Measurements from ENCODE around the gene ZC3H7B.
A peak's percentile ranks its signal among the peaks of the same experiment; 100 is the strongest.

Gene ZC3H7B

DNA sequence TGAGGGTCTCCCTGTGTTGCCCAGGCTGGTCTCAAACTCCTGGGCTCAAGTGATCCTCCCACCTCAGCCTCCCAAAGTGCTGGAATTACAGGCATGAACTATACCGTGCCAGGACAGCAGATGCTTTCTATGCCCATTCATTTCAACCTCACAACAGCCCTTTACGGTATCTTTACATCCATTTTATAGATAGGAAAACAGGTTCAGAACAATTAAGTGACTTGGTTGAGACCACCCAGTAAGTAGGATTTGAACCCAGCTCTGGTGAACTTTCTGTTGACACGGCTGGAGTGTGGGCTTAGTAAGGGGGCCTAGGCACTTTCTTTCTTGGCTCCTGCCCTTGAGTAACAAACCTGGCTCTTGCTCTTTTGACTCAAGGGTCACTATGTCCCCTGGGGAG is 106.1 kb downstream of the ZC3H7B start:
- H3K27me3 Mint-ChIP-seq: no peaks in the 10 kb centered on the region
- peak overlapping the region in 1 of 2 donors; percentile 37 for H3K4me3 Mint-ChIP-seq
- no peak for DNase-seq
- ATAC-seq (replicated peaks): no peak
- H3K36me3 Mint-ChIP-seq: no peaks in the 10 kb centered on the region
- H3K27ac Mint-ChIP-seq: peak overlapping the region; percentile 80
- no peaks in the 10 kb centered on the region for H3K9me3 Mint-ChIP-seq
- H3K4me1 Mint-ChIP-seq: peaks cover 33 to 37% of the 10 kb centered on the region in 2 donors

DNA sequence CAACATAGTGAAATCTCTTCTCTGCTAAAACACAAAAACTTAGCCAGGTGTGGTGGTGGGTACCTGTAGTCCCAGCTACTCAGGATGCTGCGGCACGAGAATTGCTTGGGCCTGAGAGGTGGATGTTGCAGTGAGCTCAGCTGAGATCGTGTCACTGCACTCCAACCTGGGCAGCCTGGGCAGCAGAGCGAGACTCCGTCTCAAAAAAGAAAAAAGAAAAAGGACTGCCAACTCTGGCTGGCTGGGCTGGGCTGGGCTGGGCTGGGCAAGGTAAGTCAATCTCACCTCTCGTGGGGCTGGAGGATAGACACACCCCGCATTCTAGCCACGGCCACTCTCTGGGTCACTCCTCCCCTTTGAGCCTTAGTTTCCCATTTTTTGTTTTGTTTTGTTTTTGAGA is 107.3 kb downstream of the ZC3H7B start:
- Mint-ChIP-seq H3K27ac (peak overlapping the region; percentile 20), H3K36me3 (no peaks in the 10 kb centered on the region), H3K27me3 (no peaks in the 10 kb centered on the region), H3K4me1 (peaks cover 33 to 38% of the 10 kb centered on the region in 2 donors), H3K9me3 (no peaks in the 10 kb centered on the region), H3K4me3 (no peak overlapping the region)
- ATAC-seq (replicated peaks) (no peak), DNase-seq (no peak)
